ENCODE results near the gene EVPL.

Gene EVPL

DNA sequence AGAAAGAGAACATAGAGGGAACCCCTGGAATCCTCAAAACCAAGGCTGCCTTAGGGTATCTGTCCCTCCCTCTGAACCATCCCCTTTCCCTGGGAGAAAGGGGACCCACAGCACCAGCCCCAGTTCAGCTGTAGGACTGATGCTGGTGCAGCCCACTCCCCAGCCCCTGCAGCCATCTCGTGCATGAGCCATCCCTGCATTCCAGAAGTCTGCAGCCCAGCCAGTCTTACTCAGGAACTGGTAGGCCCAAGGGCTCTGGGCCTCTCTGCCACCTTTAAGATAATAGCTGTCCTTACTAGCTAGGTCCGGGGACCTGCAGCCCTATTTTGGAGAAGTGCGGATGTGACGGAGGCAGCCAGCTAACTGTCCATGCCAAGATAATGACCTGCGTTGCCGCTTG lies 6.0 kb upstream of the EVPL start:
- H2BK15ac ChIP-seq (ENCODE audit: low read length): no peak overlapping the region
- H2BK120ac ChIP-seq (ENCODE audit: low read depth, low read length): no peak overlapping the region
- H3K9me3 ChIP-seq (replicated peaks in 1 of 2; ENCODE audit: control insufficient read depth in 2 of 2, insufficient read depth in 1 of 2, low read depth in 1 of 2, low read length in 2 of 2): peaks cover 0 to 19% of the 10 kb centered on the region in 2 donors
- H3K79me1 ChIP-seq (ENCODE audit: low read depth, low read length): no peaks in the 10 kb centered on the region
- H4K91ac ChIP-seq (ENCODE audit: low read depth, low read length, poor library complexity): no peak overlapping the region
- DNase-seq (ENCODE audit: low spot score): no peak
- peaks cover 8 to 11% of the 10 kb centered on the region in 2 donors for H3K4me1 ChIP-seq (ENCODE audit: control insufficient read depth in 2 of 2, insufficient read depth in 1 of 2, low read depth in 1 of 2, low read length in 2 of 2)
- H3K27me3 ChIP-seq (ENCODE audit: control insufficient read depth in 3 of 3, insufficient read depth in 3 of 3, low read depth in 1 of 3, low read length in 3 of 3): peaks cover 0 to 7% (median 0%) of the 10 kb centered on the region in 3 experiments
- no peak overlapping the region for H2AFZ ChIP-seq (ENCODE audit: low read length)
- H3K4ac ChIP-seq (ENCODE audit: low read length): no peak overlapping the region
- peaks cover 0 to 15% of the 10 kb centered on the region in 2 donors for H3K36me3 ChIP-seq (replicated peaks in 1 of 2; ENCODE audit: control insufficient read depth in 2 of 2, insufficient read depth in 2 of 2, low read length in 2 of 2)
- no peak overlapping the region for H3K9ac ChIP-seq (ENCODE audit: low read depth, low read length, poor library complexity)
- WGBS, 2 donors (ENCODE audit: extremely low coverage in 2 of 2, insufficient read length in 2 of 2, insufficient replicate concordance in 1 of 2): no CpG with 5 or more reads among the region's 6 CpGs
- H3K4me3 ChIP-seq (ENCODE audit: low read length in 2 of 2): no peak overlapping the region
- no peak overlapping the region for H2AK5ac ChIP-seq (ENCODE audit: low read depth, low read length)
- no peak overlapping the region for H2BK12ac ChIP-seq (ENCODE audit: low read length)
- no peak overlapping the region for H3K4me2 ChIP-seq (ENCODE audit: insufficient read depth, low read length, poor library complexity, severe bottlenecking)
- H2BK5ac ChIP-seq (ENCODE audit: low read length): no peak overlapping the region
- no peak overlapping the region for H3K27ac ChIP-seq (replicated peaks; ENCODE audit: low read length)
- no peak overlapping the region for H3K18ac ChIP-seq (ENCODE audit: low read length)
- H3K14ac ChIP-seq (ENCODE audit: low read length): no peak overlapping the region
- no peak overlapping the region for H4K8ac ChIP-seq (ENCODE audit: low read depth, low read length)
- no peak overlapping the region for H3K23ac ChIP-seq (ENCODE audit: low read depth, low read length, poor library complexity)

DNA sequence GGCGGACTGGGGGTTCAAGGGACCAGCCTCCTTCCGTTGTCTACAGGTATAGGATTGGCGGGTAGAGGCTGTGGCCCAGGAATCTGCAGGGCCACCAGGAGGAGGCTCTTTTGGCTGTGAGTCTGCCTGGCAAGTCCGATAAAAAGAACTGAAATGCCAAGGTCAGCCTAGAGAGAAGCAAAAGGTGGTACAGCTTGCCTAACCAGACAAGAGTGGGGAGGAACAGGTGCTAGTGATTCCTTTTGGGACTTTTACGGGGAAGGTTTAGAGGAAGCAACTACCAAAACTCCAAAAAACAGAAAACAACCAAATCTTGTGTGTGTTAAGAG lies 5.6 kb upstream of the EVPL start:
- Histone ChIP-seq H3K4ac (ENCODE audit: low read length) (no peak overlapping the region), H3K4me1 (ENCODE audit: control insufficient read depth in 2 of 2, insufficient read depth in 1 of 2, low read depth in 1 of 2, low read length in 2 of 2) (peaks cover 8 to 11% of the 10 kb centered on the region in 2 donors), H3K27ac (replicated peaks; ENCODE audit: low read length) (no peak overlapping the region), H3K23ac (ENCODE audit: low read depth, low read length, poor library complexity) (peak overlapping the region; percentile 43), H4K8ac (ENCODE audit: low read depth, low read length) (no peak overlapping the region), H3K9me3 (replicated peaks in 1 of 2; ENCODE audit: control insufficient read depth in 2 of 2, insufficient read depth in 1 of 2, low read depth in 1 of 2, low read length in 2 of 2) (peaks cover 0 to 19% of the 10 kb centered on the region in 2 donors), H3K79me1 (ENCODE audit: low read depth, low read length) (no peaks in the 10 kb centered on the region), H2BK120ac (ENCODE audit: low read depth, low read length) (no peak overlapping the region), H3K9ac (ENCODE audit: low read depth, low read length, poor library complexity) (no peak overlapping the region), H3K36me3 (replicated peaks in 1 of 2; ENCODE audit: control insufficient read depth in 2 of 2, insufficient read depth in 2 of 2, low read length in 2 of 2) (peaks cover 0 to 11% of the 10 kb centered on the region in 2 donors), H2BK15ac (ENCODE audit: low read length) (no peak overlapping the region), H2AK5ac (ENCODE audit: low read depth, low read length) (peak overlapping the region; percentile 63), H2AFZ (ENCODE audit: low read length) (no peak overlapping the region), H4K91ac (ENCODE audit: low read depth, low read length, poor library complexity) (peak overlapping the region; percentile 12), H2BK12ac (ENCODE audit: low read length) (peak overlapping the region; percentile 41), H3K4me2 (ENCODE audit: insufficient read depth, low read length, poor library complexity, severe bottlenecking) (no peak overlapping the region), H2BK5ac (ENCODE audit: low read length) (no peak overlapping the region), H3K27me3 (ENCODE audit: control insufficient read depth in 3 of 3, insufficient read depth in 3 of 3, low read depth in 1 of 3, low read length in 3 of 3) (peaks cover 0 to 8% (median 0%) of the 10 kb centered on the region in 3 experiments), H3K14ac (ENCODE audit: low read length) (no peak overlapping the region), H3K4me3 (ENCODE audit: low read length in 2 of 2) (no peak overlapping the region), H3K18ac (ENCODE audit: low read length) (peak overlapping the region; percentile 64)
- WGBS, 2 donors (ENCODE audit: extremely low coverage in 2 of 2, insufficient read length in 2 of 2, insufficient replicate concordance in 1 of 2): no CpG with 5 or more reads among the region's 5 CpGs
- no peak for DNase-seq (ENCODE audit: low spot score)

DNA sequence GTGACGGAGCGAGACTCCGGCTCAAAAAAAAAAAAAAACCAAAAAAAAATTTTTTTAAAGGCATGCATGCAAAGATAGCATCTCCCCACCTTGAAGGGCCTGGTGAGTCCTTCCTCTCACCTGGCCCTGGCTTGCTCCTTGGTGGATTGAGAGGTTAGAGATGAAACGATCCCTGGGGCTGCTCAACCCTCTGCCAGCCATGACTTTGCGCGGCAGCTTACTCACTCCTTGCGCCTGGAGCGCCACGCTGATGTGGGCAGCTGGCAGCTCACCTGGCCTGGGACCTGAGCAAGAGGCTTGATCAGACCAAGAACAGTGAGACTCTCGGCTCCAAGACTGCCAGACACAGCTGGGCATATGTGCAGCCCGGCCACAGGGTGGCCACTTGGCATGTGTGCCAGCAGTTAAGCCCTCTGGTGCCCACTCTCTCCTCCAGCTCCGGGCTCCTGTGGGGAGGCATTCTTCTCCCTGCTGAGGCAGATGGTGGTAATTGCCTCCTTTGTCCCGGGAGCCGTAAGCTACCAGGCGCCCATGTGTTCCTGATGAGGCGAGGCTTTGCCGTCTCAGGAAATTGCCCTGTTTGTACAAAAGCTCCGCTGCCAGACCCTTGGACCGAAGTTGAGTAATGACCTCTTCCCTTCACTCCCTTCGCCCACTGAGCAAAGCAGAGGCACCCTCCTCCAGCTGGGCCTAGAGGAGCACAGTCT lies 5.1 kb upstream of the EVPL start:
- Histone ChIP-seq H4K8ac (ENCODE audit: low read depth, low read length) (no peak overlapping the region), H3K9me3 (replicated peaks in 1 of 2; ENCODE audit: control insufficient read depth in 2 of 2, insufficient read depth in 1 of 2, low read depth in 1 of 2, low read length in 2 of 2) (peaks cover 0 to 19% of the 10 kb centered on the region in 2 donors), H2AK5ac (ENCODE audit: low read depth, low read length) (peak overlapping the region; percentile 63), H2BK120ac (ENCODE audit: low read depth, low read length) (no peak overlapping the region), H3K4me1 (ENCODE audit: control insufficient read depth in 2 of 2, insufficient read depth in 1 of 2, low read depth in 1 of 2, low read length in 2 of 2) (peaks cover 8 to 11% of the 10 kb centered on the region in 2 donors), H2BK5ac (ENCODE audit: low read length) (no peak overlapping the region), H3K18ac (ENCODE audit: low read length) (peak overlapping the region; percentile 64), H3K4me2 (ENCODE audit: insufficient read depth, low read length, poor library complexity, severe bottlenecking) (no peak overlapping the region), H3K27ac (replicated peaks; ENCODE audit: low read length) (no peak overlapping the region), H3K4me3 (ENCODE audit: low read length in 2 of 2) (no peak overlapping the region), H3K36me3 (replicated peaks in 1 of 2; ENCODE audit: control insufficient read depth in 2 of 2, insufficient read depth in 2 of 2, low read length in 2 of 2) (peaks cover 0 to 8% of the 10 kb centered on the region in 2 donors), H3K23ac (ENCODE audit: low read depth, low read length, poor library complexity) (peak overlapping the region; percentile 43), H3K79me1 (ENCODE audit: low read depth, low read length) (no peaks in the 10 kb centered on the region), H2BK15ac (ENCODE audit: low read length) (no peak overlapping the region), H2BK12ac (ENCODE audit: low read length) (peak overlapping the region; percentile 41), H3K9ac (ENCODE audit: low read depth, low read length, poor library complexity) (no peak overlapping the region), H3K14ac (ENCODE audit: low read length) (peak overlapping the region; percentile 63), H3K27me3 (ENCODE audit: control insufficient read depth in 3 of 3, insufficient read depth in 3 of 3, low read depth in 1 of 3, low read length in 3 of 3) (peaks cover 0 to 8% (median 0%) of the 10 kb centered on the region in 3 experiments), H3K4ac (ENCODE audit: low read length) (no peak overlapping the region), H2AFZ (ENCODE audit: low read length) (no peak overlapping the region), H4K91ac (ENCODE audit: low read depth, low read length, poor library complexity) (peak overlapping the region; percentile 12)
- DNase-seq (ENCODE audit: low spot score): no peak
- no CpG with 5 or more reads among the region's 20 CpGs for WGBS, 2 donors (ENCODE audit: extremely low coverage in 2 of 2, insufficient read length in 2 of 2, insufficient replicate concordance in 1 of 2)

- H2BK120ac ChIP-seq (ENCODE audit: low read depth, low read length): no peak overlapping the region
- H3K14ac ChIP-seq (ENCODE audit: low read length): no peak overlapping the region
- no peak overlapping the region for H3K4ac ChIP-seq (ENCODE audit: low read length)
- H3K4me2 ChIP-seq (ENCODE audit: insufficient read depth, low read length, poor library complexity, severe bottlenecking): no peak overlapping the region
- H2BK15ac ChIP-seq (ENCODE audit: low read length): no peak overlapping the region
- H3K9me3 ChIP-seq (replicated peaks in 1 of 2; ENCODE audit: control insufficient read depth in 2 of 2, insufficient read depth in 1 of 2, low read depth in 1 of 2, low read length in 2 of 2): no peaks in the 10 kb centered on the region
- H3K27me3 ChIP-seq (ENCODE audit: control insufficient read depth in 3 of 3, insufficient read depth in 3 of 3, low read depth in 1 of 3, low read length in 3 of 3): peaks cover 0 to 32% (median 0%) of the 10 kb centered on the region in 3 experiments
- no peak overlapping the region for H3K18ac ChIP-seq (ENCODE audit: low read length)
- peak overlapping the region; percentile 90 for H2AK5ac ChIP-seq (ENCODE audit: low read depth, low read length)
- no peak overlapping the region for H4K91ac ChIP-seq (ENCODE audit: low read depth, low read length, poor library complexity)
- H3K27ac ChIP-seq (replicated peaks; ENCODE audit: low read length): no peak overlapping the region
- no peak overlapping the region for H3K9ac ChIP-seq (ENCODE audit: low read depth, low read length, poor library complexity)
- DNase-seq (ENCODE audit: low spot score): no peak
- no peak overlapping the region for H2BK5ac ChIP-seq (ENCODE audit: low read length)
- no peaks in the 10 kb centered on the region for H3K36me3 ChIP-seq (replicated peaks in 1 of 2; ENCODE audit: control insufficient read depth in 2 of 2, insufficient read depth in 2 of 2, low read length in 2 of 2)
- H2AFZ ChIP-seq (ENCODE audit: low read length): no peak overlapping the region
- H3K79me1 ChIP-seq (ENCODE audit: low read depth, low read length): no peaks in the 10 kb centered on the region
- H4K8ac ChIP-seq (ENCODE audit: low read depth, low read length): no peak overlapping the region
- H3K4me3 ChIP-seq (ENCODE audit: low read length in 2 of 2): no peak overlapping the region
- no CpG with 5 or more reads among the region's 15 CpGs for WGBS, 2 donors (ENCODE audit: extremely low coverage in 2 of 2, insufficient read length in 2 of 2, insufficient replicate concordance in 1 of 2)
- no peak overlapping the region for H3K23ac ChIP-seq (ENCODE audit: low read depth, low read length, poor library complexity)
- H2BK12ac ChIP-seq (ENCODE audit: low read length): no peak overlapping the region
- H3K4me1 ChIP-seq (ENCODE audit: control insufficient read depth in 2 of 2, insufficient read depth in 1 of 2, low read depth in 1 of 2, low read length in 2 of 2): peaks cover 3 to 8% of the 10 kb centered on the region in 2 donors
Measured at GRCh38 chr17:76026714-76027158, 370 bp downstream of the EVPL start.
